Fibroblast of lung (primary cell): ENCODE results near the gene COPS6.

Experiments used
- CTCF ChIP-seq, 2 donors: IDR thresholded peaks in 1 of 2; conservative IDR thresholded peaks in 1 of 2; 1 replicate in 1 of 2; 2 replicates in 1 of 2; pipeline ENCODE4 v1.5.1; 2011 to 2012; ENCODE audit warnings: low read length in 2 of 2, control low read depth in 1 of 2, inconsistent platforms in 1 of 2, low read depth in 1 of 2, mild to moderate bottlenecking in 1 of 2
- EZH2 ChIP-seq: IDR thresholded peaks from 2 replicates; pipeline ENCODE4 v1.5.1; 2012; ENCODE audit warnings: low read length, control low read depth, mild to moderate bottlenecking; ENCODE audit errors: missing control alignments

- TF ChIP-seq CTCF (conservative IDR thresholded peaks at IDR 0.05 in 1 of 2, IDR thresholded peaks at IDR 0.05 in 1 of 2; ENCODE audit: low read depth in 1 of 2, low read length in 2 of 2) (no peak), EZH2 (no peak)
These were observed 49.3 kb downstream of the COPS6 start for GRCh38 chr7:100137851-100138760.
